GOT3 (cell line): Measurements from ENCODE around the gene LRP1B.

Source experiments
- DNase-seq: peaks from one replicate; lab custom pipeline; 2025; ENCODE audit warnings: mixed read lengths; lab: John Stamatoyannopoulos, UW

LRP1B gene

GRCh38 chr2:141586985-141587384 lies 543.8 kb downstream of the LRP1B start:
- no peak for DNase-seq

- no peak for DNase-seq
Observed at GRCh38 chr2:141582213-141582612, 548.6 kb downstream of the LRP1B start.

GRCh38 chr2:141579071-141579470 lies 551.7 kb downstream of the LRP1B start:
- DNase-seq: no peak

GRCh38 chr2:141570474-141571131 lies 560.2 kb downstream of the LRP1B start:
- DNase-seq: no peak

- DNase-seq: no peak
Observed at GRCh38 chr2:141569941-141570340, 560.9 kb downstream of the LRP1B start.

GRCh38 chr2:141565597-141565996 lies 565.2 kb downstream of the LRP1B start:
- no peak for DNase-seq

GRCh38 chr2:141560723-141561122 lies 570.1 kb downstream of the LRP1B start:
- DNase-seq: no peak

GRCh38 chr2:141557329-141558095 lies 573.3 kb downstream of the LRP1B start:
- no peak for DNase-seq

- DNase-seq: no peak
Observed at GRCh38 chr2:141555876-141556470, 574.8 kb downstream of the LRP1B start.

- no peak for DNase-seq
Observed at GRCh38 chr2:141554810-141555209, 576.0 kb downstream of the LRP1B start.

- no peak for DNase-seq
Observed at GRCh38 chr2:141534666-141535362, 596.0 kb downstream of the LRP1B start.

GRCh38 chr2:141529659-141530058 lies 601.2 kb downstream of the LRP1B start:
- no peak for DNase-seq

GRCh38 chr2:141528990-141529389 lies 601.8 kb downstream of the LRP1B start:
- no peak for DNase-seq

GRCh38 chr2:141526760-141527159 lies 604.1 kb downstream of the LRP1B start:
- no peak for DNase-seq

GRCh38 chr2:141524777-141525176 lies 606.0 kb downstream of the LRP1B start:
- no peak for DNase-seq

GRCh38 chr2:141523199-141523598 lies 607.6 kb downstream of the LRP1B start:
- DNase-seq: no peak

- no peak for DNase-seq
Observed at GRCh38 chr2:141522702-141523101, 608.1 kb downstream of the LRP1B start.

- DNase-seq: no peak
Observed at GRCh38 chr2:141522048-141522447, 608.8 kb downstream of the LRP1B start.

- DNase-seq: no peak
Observed at GRCh38 chr2:141519906-141520305, 610.9 kb downstream of the LRP1B start.

GRCh38 chr2:141517852-141518421 lies 612.9 kb downstream of the LRP1B start:
- DNase-seq: no peak

- DNase-seq: no peak
Observed at GRCh38 chr2:141517180-141517851, 613.5 kb downstream of the LRP1B start.

- no peak for DNase-seq
Observed at GRCh38 chr2:141515931-141516330, 614.9 kb downstream of the LRP1B start.
